ENCODE data around the gene PHACTR2. TPM values are rescaled to one million over a fixed set of nuclear protein-coding genes. Genes with fewer than 3 reads are reported as not detected.
"Not testable (repeated sequence)": the region's sequence is repeated elsewhere in the genome, so short reads cannot be mapped to it uniquely, and the experiment has no call there.

Gene PHACTR2
- total RNA-seq, 1 experiment from 2014 or later = not detected

- no peak overlapping the region for H2AFZ ChIP-seq (ENCODE audit: low read length)
- no peak overlapping the region for H3K4me3 ChIP-seq (ENCODE audit: low read length)
- H3K36me3 ChIP-seq (ENCODE audit: insufficient read depth, low read length) = no peaks in the 10 kb centered on the region
- no peak overlapping the region for H3K9ac ChIP-seq (ENCODE audit: low read length)
- no peak for DNase-seq
- H3K4me2 ChIP-seq (ENCODE audit: low read depth, low read length, poor library complexity, severe bottlenecking) = no peak overlapping the region
- H3K27ac ChIP-seq (ENCODE audit: low read length) = no peak overlapping the region
- H3K9me3 ChIP-seq (ENCODE audit: low read length) = no peaks in the 10 kb centered on the region
- no peaks in the 10 kb centered on the region for H4K20me1 ChIP-seq (ENCODE audit: insufficient read depth, low read depth, low read length)
- H3K9me2 ChIP-seq (replicated peaks; ENCODE audit: insufficient read depth, low read length) = no peaks in the 10 kb centered on the region
- H3K79me2 ChIP-seq (ENCODE audit: low read length) = no peaks in the 10 kb centered on the region
- no peaks in the 10 kb centered on the region for H3K27me3 ChIP-seq (ENCODE audit: low read length)
- no peaks in the 10 kb centered on the region for H3K4me1 ChIP-seq (ENCODE audit: low read length)
Measured at GRCh38 chr6:143778926-143779325, 101.2 kb downstream of the PHACTR2 start.

GRCh38 chr6:143782481-143782880 is 104.7 kb downstream of the PHACTR2 start:
- no peaks in the 10 kb centered on the region for H3K4me1 ChIP-seq (ENCODE audit: low read length)
- no peak overlapping the region for H3K27ac ChIP-seq (ENCODE audit: low read length)

GRCh38 chr6:143783077-143783476 is 105.3 kb downstream of the PHACTR2 start:
- H3K79me2 ChIP-seq (ENCODE audit: low read length) = no peaks in the 10 kb centered on the region

More at GRCh38 chr6:143782481-143782880, 104.7 kb downstream of the PHACTR2 start:
- Histone ChIP-seq H3K79me2 (ENCODE audit: low read length) (no peaks in the 10 kb centered on the region), H3K36me3 (ENCODE audit: insufficient read depth, low read length) (no peaks in the 10 kb centered on the region), H4K20me1 (ENCODE audit: insufficient read depth, low read depth, low read length) (no peaks in the 10 kb centered on the region), H3K9me3 (ENCODE audit: low read length) (no peaks in the 10 kb centered on the region), H2AFZ (ENCODE audit: low read length) (no peak overlapping the region), H3K27me3 (ENCODE audit: low read length) (no peaks in the 10 kb centered on the region), H3K9me2 (replicated peaks; ENCODE audit: insufficient read depth, low read length) (no peaks in the 10 kb centered on the region), H3K4me3 (ENCODE audit: low read length) (no peak overlapping the region), H3K4me2 (ENCODE audit: low read depth, low read length, poor library complexity, severe bottlenecking) (no peak overlapping the region), H3K9ac (ENCODE audit: low read length) (no peak overlapping the region)
- no peak for DNase-seq

GRCh38 chr6:143784316-143784715 is 106.6 kb downstream of the PHACTR2 start:
- H3K36me3 ChIP-seq (ENCODE audit: insufficient read depth, low read length) = no peaks in the 10 kb centered on the region
- no peak overlapping the region for H2AFZ ChIP-seq (ENCODE audit: low read length)
- H3K4me3 ChIP-seq (ENCODE audit: low read length) = no peak overlapping the region
- H3K79me2 ChIP-seq (ENCODE audit: low read length) = no peaks in the 10 kb centered on the region
- H3K9me2 ChIP-seq (replicated peaks; ENCODE audit: insufficient read depth, low read length) = no peaks in the 10 kb centered on the region
- DNase-seq = no peak
- no peaks in the 10 kb centered on the region for H3K9me3 ChIP-seq (ENCODE audit: low read length)
- no peaks in the 10 kb centered on the region for H3K27me3 ChIP-seq (ENCODE audit: low read length)
- no peaks in the 10 kb centered on the region for H4K20me1 ChIP-seq (ENCODE audit: insufficient read depth, low read depth, low read length)
- H3K4me1 ChIP-seq (ENCODE audit: low read length) = no peaks in the 10 kb centered on the region
- H3K27ac ChIP-seq (ENCODE audit: low read length) = no peak overlapping the region
- no peak overlapping the region for H3K9ac ChIP-seq (ENCODE audit: low read length)
- H3K4me2 ChIP-seq (ENCODE audit: low read depth, low read length, poor library complexity, severe bottlenecking) = no peak overlapping the region

More at GRCh38 chr6:143783077-143783476, 105.3 kb downstream of the PHACTR2 start:
- Histone ChIP-seq H3K9me3 (ENCODE audit: low read length) (no peaks in the 10 kb centered on the region), H3K9me2 (replicated peaks; ENCODE audit: insufficient read depth, low read length) (no peaks in the 10 kb centered on the region), H3K4me1 (ENCODE audit: low read length) (no peaks in the 10 kb centered on the region), H3K27me3 (ENCODE audit: low read length) (no peaks in the 10 kb centered on the region), H3K27ac (ENCODE audit: low read length) (no peak overlapping the region), H3K36me3 (ENCODE audit: insufficient read depth, low read length) (no peaks in the 10 kb centered on the region), H4K20me1 (ENCODE audit: insufficient read depth, low read depth, low read length) (no peaks in the 10 kb centered on the region), H3K9ac (ENCODE audit: low read length) (no peak overlapping the region), H2AFZ (ENCODE audit: low read length) (no peak overlapping the region), H3K4me3 (ENCODE audit: low read length) (no peak overlapping the region), H3K4me2 (ENCODE audit: low read depth, low read length, poor library complexity, severe bottlenecking) (no peak overlapping the region)
- DNase-seq = no peak

GRCh38 chr6:143786371-143786770 is 108.6 kb downstream of the PHACTR2 start:
- H3K4me3 ChIP-seq (ENCODE audit: low read length); H3K9me2 ChIP-seq (replicated peaks; ENCODE audit: insufficient read depth, low read length): not testable (repeated sequence)

GRCh38 chr6:143792402-143793279 is 114.9 kb downstream of the PHACTR2 start:
- H3K36me3 ChIP-seq (ENCODE audit: insufficient read depth, low read length) = no peaks in the 10 kb centered on the region
- no peak for DNase-seq
- no peaks in the 10 kb centered on the region for H3K9me2 ChIP-seq (replicated peaks; ENCODE audit: insufficient read depth, low read length)
- no peaks in the 10 kb centered on the region for H3K9me3 ChIP-seq (ENCODE audit: low read length)
- no peak overlapping the region for H2AFZ ChIP-seq (ENCODE audit: low read length)
- H3K27ac ChIP-seq (ENCODE audit: low read length) = no peak overlapping the region
- no peaks in the 10 kb centered on the region for H3K27me3 ChIP-seq (ENCODE audit: low read length)
- no peak overlapping the region for H3K4me2 ChIP-seq (ENCODE audit: low read depth, low read length, poor library complexity, severe bottlenecking)
- no peak overlapping the region for H3K9ac ChIP-seq (ENCODE audit: low read length)
- H3K4me3 ChIP-seq (ENCODE audit: low read length) = no peak overlapping the region
- no peaks in the 10 kb centered on the region for H4K20me1 ChIP-seq (ENCODE audit: insufficient read depth, low read depth, low read length)
- H3K79me2 ChIP-seq (ENCODE audit: low read length) = no peaks in the 10 kb centered on the region
- H3K4me1 ChIP-seq (ENCODE audit: low read length) = no peaks in the 10 kb centered on the region

More at GRCh38 chr6:143786371-143786770, 108.6 kb downstream of the PHACTR2 start:
- H3K27ac ChIP-seq (ENCODE audit: low read length); H3K9me3 ChIP-seq (ENCODE audit: low read length); H3K4me1 ChIP-seq (ENCODE audit: low read length); H3K4me2 ChIP-seq (ENCODE audit: low read depth, low read length, poor library complexity, severe bottlenecking); H3K9ac ChIP-seq (ENCODE audit: low read length); H2AFZ ChIP-seq (ENCODE audit: low read length); H4K20me1 ChIP-seq (ENCODE audit: insufficient read depth, low read depth, low read length); H3K27me3 ChIP-seq (ENCODE audit: low read length); H3K79me2 ChIP-seq (ENCODE audit: low read length); DNase-seq; H3K36me3 ChIP-seq (ENCODE audit: insufficient read depth, low read length): not testable (repeated sequence)

- no peak for DNase-seq
- Histone ChIP-seq H3K9me3 (ENCODE audit: low read length) (no peaks in the 10 kb centered on the region), H3K79me2 (ENCODE audit: low read length) (no peaks in the 10 kb centered on the region), H3K9ac (ENCODE audit: low read length) (no peak overlapping the region), H4K20me1 (ENCODE audit: insufficient read depth, low read depth, low read length) (no peaks in the 10 kb centered on the region), H3K27me3 (ENCODE audit: low read length) (no peaks in the 10 kb centered on the region), H3K9me2 (replicated peaks; ENCODE audit: insufficient read depth, low read length) (no peaks in the 10 kb centered on the region), H3K4me1 (ENCODE audit: low read length) (no peaks in the 10 kb centered on the region), H3K4me3 (ENCODE audit: low read length) (no peak overlapping the region), H3K4me2 (ENCODE audit: low read depth, low read length, poor library complexity, severe bottlenecking) (no peak overlapping the region), H3K27ac (ENCODE audit: low read length) (no peak overlapping the region), H2AFZ (ENCODE audit: low read length) (no peak overlapping the region), H3K36me3 (ENCODE audit: insufficient read depth, low read length) (no peaks in the 10 kb centered on the region)
Measured at GRCh38 chr6:143793280-143793619, 115.5 kb downstream of the PHACTR2 start.

- not testable (repeated sequence) for H3K4me3 ChIP-seq (ENCODE audit: low read length); H3K9ac ChIP-seq (ENCODE audit: low read length)
Measured at GRCh38 chr6:143796551-143796950, 118.8 kb downstream of the PHACTR2 start.

More at GRCh38 chr6:143796551-143796950, 118.8 kb downstream of the PHACTR2 start:
- not testable (repeated sequence) for H4K20me1 ChIP-seq (ENCODE audit: insufficient read depth, low read depth, low read length); H3K36me3 ChIP-seq (ENCODE audit: insufficient read depth, low read length); H3K9me2 ChIP-seq (replicated peaks; ENCODE audit: insufficient read depth, low read length); H3K4me1 ChIP-seq (ENCODE audit: low read length); H3K4me2 ChIP-seq (ENCODE audit: low read depth, low read length, poor library complexity, severe bottlenecking); H3K79me2 ChIP-seq (ENCODE audit: low read length); H2AFZ ChIP-seq (ENCODE audit: low read length); H3K9me3 ChIP-seq (ENCODE audit: low read length); H3K27me3 ChIP-seq (ENCODE audit: low read length); H3K27ac ChIP-seq (ENCODE audit: low read length); DNase-seq
